DND-41 (cell line): ENCODE measurements around the gene XYLT1.
"Not testable (repeated sequence)": the region's sequence is repeated elsewhere in the genome, so short reads cannot be mapped to it uniquely, and the experiment has no call there.

Experiments used
- ATAC-seq: fragments of 200-7000 bp; cut with Tn5 transposase; 3 replicates; pipeline ENCODE4 v1.9.1; 2021; ENCODE audit warnings: low read depth; ENCODE audit not compliant: insufficient read depth
- DNase-seq: peaks from one replicate; pipeline ENCODE4 v3.0.0-alpha.2; 2020
- H2AFZ ChIP-seq: 2 replicates; pipeline ENCODE4 v1.6.0; 2012; ENCODE audit warnings: low read depth, low read length
- H3K27ac ChIP-seq: 2 replicates; pipeline ENCODE4 v1.5.1; 2012; ENCODE audit warnings: low read length, inconsistent platforms
- H3K27me3 ChIP-seq: fragments of 200-600 bp; sonication (generic); 2 replicates; pipeline ENCODE4 v1.6.0; 2012; ENCODE audit warnings: low read length, mild to moderate bottlenecking, inconsistent platforms; ENCODE audit not compliant: insufficient read depth, poor library complexity
- H3K36me3 ChIP-seq: 2 replicates; pipeline ENCODE4 v1.5.1; 2012; ENCODE audit warnings: low read length, inconsistent platforms; ENCODE audit not compliant: insufficient read depth
- H3K4me1 ChIP-seq: 2 replicates; pipeline ENCODE4 v1.5.1; 2012; ENCODE audit warnings: mild to moderate bottlenecking, low read length; ENCODE audit not compliant: insufficient read depth
- H3K4me2 ChIP-seq: 2 replicates; pipeline ENCODE4 v1.6.0; 2012; ENCODE audit warnings: mild to moderate bottlenecking, moderate library complexity, low read length, inconsistent platforms; ENCODE audit not compliant: insufficient read depth
- H3K4me3 ChIP-seq, 2 experiments: fragments of 200-600 bp in 1 of 2; shearing (Covaris generic) in 1 of 2; 2 replicates each; pipeline ENCODE4 v1.5.1; 2012 to 2016; ENCODE audit warnings: inconsistent platforms in 2 of 2, low read length in 2 of 2, mild to moderate bottlenecking in 2 of 2, low read depth in 1 of 2, moderate library complexity in 1 of 2
- H3K79me2 ChIP-seq: 2 replicates; pipeline ENCODE4 v1.6.0; 2012; ENCODE audit warnings: low read length, inconsistent platforms; ENCODE audit not compliant: insufficient read depth
- H3K9ac ChIP-seq: 2 replicates; pipeline ENCODE4 v1.6.0; 2012; ENCODE audit warnings: low read depth, mild to moderate bottlenecking, inconsistent platforms, low read length, moderate library complexity
- H3K9me3 ChIP-seq: 2 replicates; pipeline ENCODE4 v1.5.1; 2012; ENCODE audit warnings: low read length, moderate library complexity, mild to moderate bottlenecking, inconsistent platforms; ENCODE audit not compliant: insufficient read depth, severe bottlenecking
- H4K20me1 ChIP-seq: 2 replicates; pipeline ENCODE4 v1.6.0; 2012; ENCODE audit warnings: low read length; ENCODE audit not compliant: insufficient read depth
- CTCF ChIP-seq: IDR thresholded peaks from 2 replicates; pipeline ENCODE4 v1.5.1; 2012; ENCODE audit warnings: borderline replicate concordance, low read length, moderate library complexity, mild to moderate bottlenecking; ENCODE audit not compliant: poor library complexity, severe bottlenecking; ENCODE audit errors: extremely low read depth
- EZH2 ChIP-seq: IDR thresholded peaks from 3 replicates; pipeline ENCODE4 v1.6.1; 2012; ENCODE audit warnings: borderline replicate concordance, low read depth, mild to moderate bottlenecking, moderate library complexity, low read length, inconsistent platforms; ENCODE audit not compliant: severe bottlenecking

The XYLT1 gene

DNA sequence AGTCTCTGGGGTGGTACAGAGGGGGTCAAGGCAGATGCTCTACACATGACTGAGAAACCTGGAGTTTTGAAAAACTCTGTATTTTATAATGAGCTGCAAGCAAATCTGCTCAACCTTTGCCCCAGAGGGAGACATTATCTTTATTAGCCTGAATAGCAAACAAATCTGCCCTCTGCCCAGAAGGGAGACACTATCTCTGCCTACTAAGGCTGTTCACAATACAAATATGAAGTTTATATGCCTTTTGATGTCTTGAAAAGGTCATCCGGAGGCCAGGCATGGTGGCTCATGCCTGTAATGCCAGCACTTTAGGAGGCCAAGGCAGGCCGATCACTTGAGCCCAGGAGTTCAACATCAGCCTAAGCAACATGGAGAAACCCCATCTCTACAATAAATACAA lies 11.0 kb upstream of the XYLT1 start:
- Histone ChIP-seq H3K27ac (no peak overlapping the region), H4K20me1 (no peaks in the 10 kb centered on the region), H3K4me3 (no peak overlapping the region), H3K36me3 (no peaks in the 10 kb centered on the region), H3K79me2 (no peaks in the 10 kb centered on the region), H3K4me2 (no peak overlapping the region), H3K27me3 (peaks cover 3% of the 10 kb centered on the region), H3K9ac (no peak overlapping the region), H2AFZ (no peak overlapping the region), H3K9me3 (no peaks in the 10 kb centered on the region), H3K4me1 (peaks cover 3% of the 10 kb centered on the region; the same call in 1 of the 2 replicates)
- DNase-seq = no peak
- TF ChIP-seq CTCF = no peak
- TF ChIP-seq EZH2 = no peak
- ATAC-seq = no peak

DNA sequence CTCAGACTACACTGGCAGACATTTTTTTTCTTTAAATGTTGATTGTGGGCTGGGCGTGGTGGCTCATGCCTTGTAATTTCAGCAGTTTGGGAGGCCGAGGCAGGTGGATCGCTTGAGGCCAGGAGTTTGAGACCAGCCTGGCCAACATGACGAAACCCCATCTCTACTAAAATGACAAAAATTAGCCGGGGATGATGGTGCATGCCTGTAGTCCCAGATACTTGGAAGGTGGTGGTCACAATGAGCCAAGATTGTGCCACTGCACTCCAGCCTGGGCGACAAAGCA lies 6.4 kb upstream of the XYLT1 start:
- H4K20me1 ChIP-seq, H3K27me3 ChIP-seq, H3K9ac ChIP-seq, H3K79me2 ChIP-seq, DNase-seq, H3K4me3 ChIP-seq, ATAC-seq, H3K27ac ChIP-seq, H3K9me3 ChIP-seq, H3K4me2 ChIP-seq, H3K36me3 ChIP-seq, H2AFZ ChIP-seq: not testable (repeated sequence)
- peaks cover 17% of the 10 kb centered on the region for H3K4me1 ChIP-seq

DNA sequence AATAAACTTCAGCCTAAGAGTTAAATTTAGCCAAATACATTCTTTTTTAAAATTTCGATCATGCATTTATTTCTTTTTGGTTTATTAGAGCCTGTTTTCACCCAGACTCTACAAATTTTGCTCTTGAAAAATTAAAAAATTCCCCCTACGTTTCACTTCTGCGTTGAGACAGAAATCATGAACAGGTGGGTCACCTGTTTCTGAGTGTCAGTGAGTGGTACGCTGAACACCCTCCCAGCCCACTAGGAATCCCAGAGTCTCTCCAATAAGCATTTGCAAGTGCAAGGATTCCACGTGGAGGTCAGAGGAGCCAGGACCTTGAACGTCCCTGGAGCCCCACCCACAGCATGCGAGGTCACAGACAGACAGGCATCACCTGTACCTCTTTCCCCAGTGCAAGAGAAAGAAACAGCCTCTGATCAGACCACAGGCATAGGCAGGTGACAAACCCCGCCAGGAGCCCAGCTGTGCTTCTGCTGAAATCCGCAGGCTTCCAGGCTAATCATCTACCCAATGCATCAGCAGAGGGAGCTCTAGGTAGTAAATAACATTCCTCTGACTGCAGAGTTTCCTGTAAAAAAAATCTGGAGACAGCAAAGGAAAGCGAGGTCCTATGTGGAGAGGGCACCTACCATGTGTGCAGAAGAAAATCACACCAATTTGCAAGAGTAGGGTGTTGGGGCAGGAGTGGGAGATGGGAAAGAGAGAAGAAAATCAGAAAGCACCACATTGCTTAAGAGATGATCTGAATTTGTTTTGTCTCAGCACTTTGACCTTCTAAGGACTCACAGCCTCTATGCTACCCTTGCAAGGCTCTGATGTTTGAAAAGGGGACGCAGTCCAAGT lies 5.9 kb upstream of the XYLT1 start:
- no peak overlapping the region for H3K27ac ChIP-seq
- peaks cover 3% of the 10 kb centered on the region; the same call in 1 of the 2 replicates for H4K20me1 ChIP-seq
- no peak overlapping the region for H2AFZ ChIP-seq
- peaks cover 3% of the 10 kb centered on the region for H3K27me3 ChIP-seq
- no peak overlapping the region for H3K4me2 ChIP-seq
- H3K79me2 ChIP-seq = no peaks in the 10 kb centered on the region
- DNase-seq (peak; percentile 45), ATAC-seq (peak; percentile 74)
- H3K4me3 ChIP-seq = no peak overlapping the region
- no peaks in the 10 kb centered on the region for H3K36me3 ChIP-seq
- no peak overlapping the region for H3K9ac ChIP-seq
- no peaks in the 10 kb centered on the region for H3K9me3 ChIP-seq
- TF ChIP-seq CTCF (peak; percentile 67), EZH2 (no peak)
- H3K4me1 ChIP-seq = peaks cover 17% of the 10 kb centered on the region

DNA sequence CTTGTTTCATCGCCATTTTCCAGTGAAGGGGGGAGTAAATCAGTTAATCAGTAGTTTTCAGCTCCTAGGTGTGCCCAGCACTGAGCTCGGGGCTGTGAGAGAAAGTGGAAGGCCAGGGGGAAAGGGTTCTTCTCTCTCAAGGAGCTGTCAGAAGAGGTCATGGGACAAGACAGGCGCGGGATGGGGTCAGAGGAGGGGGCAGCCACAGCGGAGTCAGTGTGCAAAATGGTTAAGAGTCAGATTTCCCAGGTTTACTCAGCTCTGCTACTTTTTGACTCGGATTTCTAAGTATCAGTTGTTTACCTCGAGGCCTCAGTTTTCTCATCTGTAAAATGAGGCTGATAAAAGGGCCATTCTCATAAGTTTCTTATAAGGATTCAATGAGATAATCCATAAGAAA lies 4.3 kb upstream of the XYLT1 start:
- Histone ChIP-seq H3K9ac (no peak overlapping the region), H3K79me2 (no peaks in the 10 kb centered on the region), H3K27ac (no peak overlapping the region), H3K9me3 (no peaks in the 10 kb centered on the region), H3K36me3 (no peaks in the 10 kb centered on the region), H4K20me1 (peaks cover 4% of the 10 kb centered on the region), H3K4me1 (peaks cover 24% of the 10 kb centered on the region), H3K4me2 (no peak overlapping the region), H3K27me3 (peaks cover 6% of the 10 kb centered on the region), H3K4me3 (no peak overlapping the region), H2AFZ (no peak overlapping the region)
- no peak for DNase-seq
- no peak for ATAC-seq
- TF ChIP-seq EZH2 (no peak), CTCF (no peak)
